ENCODE results near the gene TARBP1. TPM values are rescaled to one million over a fixed set of nuclear protein-coding genes. Genes with fewer than 3 reads are reported as not detected.

The TARBP1 gene, protein sequence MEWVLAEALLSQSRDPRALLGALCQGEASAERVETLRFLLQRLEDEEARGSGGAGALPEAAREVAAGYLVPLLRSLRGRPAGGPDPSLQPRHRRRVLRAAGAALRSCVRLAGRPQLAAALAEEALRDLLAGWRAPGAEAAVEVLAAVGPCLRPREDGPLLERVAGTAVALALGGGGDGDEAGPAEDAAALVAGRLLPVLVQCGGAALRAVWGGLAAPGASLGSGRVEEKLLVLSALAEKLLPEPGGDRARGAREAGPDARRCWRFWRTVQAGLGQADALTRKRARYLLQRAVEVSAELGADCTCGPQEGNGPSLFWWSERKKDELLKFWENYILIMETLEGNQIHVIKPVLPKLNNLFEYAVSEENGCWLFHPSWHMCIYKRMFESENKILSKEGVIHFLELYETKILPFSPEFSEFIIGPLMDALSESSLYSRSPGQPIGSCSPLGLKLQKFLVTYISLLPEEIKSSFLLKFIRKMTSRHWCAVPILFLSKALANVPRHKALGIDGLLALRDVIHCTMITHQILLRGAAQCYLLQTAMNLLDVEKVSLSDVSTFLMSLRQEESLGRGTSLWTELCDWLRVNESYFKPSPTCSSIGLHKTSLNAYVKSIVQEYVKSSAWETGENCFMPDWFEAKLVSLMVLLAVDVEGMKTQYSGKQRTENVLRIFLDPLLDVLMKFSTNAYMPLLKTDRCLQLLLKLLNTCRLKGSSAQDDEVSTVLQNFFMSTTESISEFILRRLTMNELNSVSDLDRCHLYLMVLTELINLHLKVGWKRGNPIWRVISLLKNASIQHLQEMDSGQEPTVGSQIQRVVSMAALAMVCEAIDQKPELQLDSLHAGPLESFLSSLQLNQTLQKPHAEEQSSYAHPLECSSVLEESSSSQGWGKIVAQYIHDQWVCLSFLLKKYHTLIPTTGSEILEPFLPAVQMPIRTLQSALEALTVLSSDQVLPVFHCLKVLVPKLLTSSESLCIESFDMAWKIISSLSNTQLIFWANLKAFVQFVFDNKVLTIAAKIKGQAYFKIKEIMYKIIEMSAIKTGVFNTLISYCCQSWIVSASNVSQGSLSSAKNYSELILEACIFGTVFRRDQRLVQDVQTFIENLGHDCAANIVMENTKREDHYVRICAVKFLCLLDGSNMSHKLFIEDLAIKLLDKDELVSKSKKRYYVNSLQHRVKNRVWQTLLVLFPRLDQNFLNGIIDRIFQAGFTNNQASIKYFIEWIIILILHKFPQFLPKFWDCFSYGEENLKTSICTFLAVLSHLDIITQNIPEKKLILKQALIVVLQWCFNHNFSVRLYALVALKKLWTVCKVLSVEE (N-terminal part only)
- total RNA-seq = 11.4 TPM
- long read RNA-seq, full-length matches to known transcripts = 11 of 31 reads
- long read RNA-seq, partial matches to known transcripts = 2 of 31 reads
- long read RNA-seq, other reads (novel, unspliced or antisense) = 18 of 31 reads

DNA sequence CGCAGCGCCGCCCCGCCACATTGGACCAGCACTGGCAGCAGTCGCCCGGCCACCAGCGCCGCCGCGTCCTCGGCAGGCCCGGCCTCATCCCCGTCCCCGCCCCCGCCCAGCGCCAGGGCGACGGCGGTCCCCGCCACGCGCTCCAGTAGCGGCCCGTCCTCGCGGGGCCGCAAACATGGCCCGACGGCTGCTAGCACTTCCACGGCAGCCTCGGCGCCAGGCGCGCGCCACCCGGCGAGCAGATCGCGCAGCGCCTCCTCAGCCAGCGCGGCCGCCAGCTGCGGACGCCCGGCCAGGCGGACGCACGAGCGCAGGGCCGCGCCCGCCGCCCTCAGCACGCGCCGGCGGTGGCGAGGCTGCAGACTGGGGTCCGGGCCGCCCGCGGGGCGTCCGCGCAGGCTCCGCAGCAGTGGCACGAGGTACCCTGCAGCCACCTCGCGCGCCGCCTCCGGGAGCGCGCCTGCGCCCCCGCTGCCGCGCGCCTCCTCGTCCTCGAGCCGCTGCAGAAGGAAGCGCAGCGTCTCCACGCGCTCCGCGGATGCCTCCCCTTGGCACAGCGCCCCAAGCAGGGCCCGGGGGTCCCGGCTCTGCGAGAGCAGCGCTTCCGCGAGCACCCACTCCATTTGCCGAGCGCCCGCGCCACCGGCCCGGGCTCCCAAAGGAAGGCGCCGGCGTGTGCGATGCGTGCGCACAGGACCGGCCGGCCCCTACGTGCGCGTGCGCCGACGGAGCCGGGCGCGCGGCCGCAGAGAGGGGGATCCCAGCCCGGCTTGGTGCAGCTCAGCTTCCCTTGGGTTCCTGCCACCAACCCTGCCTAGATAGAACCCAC, at the start of gene TARBP1:
TSS of gene TARBP1 (minus strand) at position 699 of the 829 bp plus-strand sequence. CDS start at position 623, 76 bp downstream.
- H3K4me1 ChIP-seq = peaks cover 25% of the 10 kb centered on the region
- H3K27ac ChIP-seq (replicated peaks) = peak within 1 kb of the TSS; percentile 96
- TF ChIP-seq, protein P1, sequence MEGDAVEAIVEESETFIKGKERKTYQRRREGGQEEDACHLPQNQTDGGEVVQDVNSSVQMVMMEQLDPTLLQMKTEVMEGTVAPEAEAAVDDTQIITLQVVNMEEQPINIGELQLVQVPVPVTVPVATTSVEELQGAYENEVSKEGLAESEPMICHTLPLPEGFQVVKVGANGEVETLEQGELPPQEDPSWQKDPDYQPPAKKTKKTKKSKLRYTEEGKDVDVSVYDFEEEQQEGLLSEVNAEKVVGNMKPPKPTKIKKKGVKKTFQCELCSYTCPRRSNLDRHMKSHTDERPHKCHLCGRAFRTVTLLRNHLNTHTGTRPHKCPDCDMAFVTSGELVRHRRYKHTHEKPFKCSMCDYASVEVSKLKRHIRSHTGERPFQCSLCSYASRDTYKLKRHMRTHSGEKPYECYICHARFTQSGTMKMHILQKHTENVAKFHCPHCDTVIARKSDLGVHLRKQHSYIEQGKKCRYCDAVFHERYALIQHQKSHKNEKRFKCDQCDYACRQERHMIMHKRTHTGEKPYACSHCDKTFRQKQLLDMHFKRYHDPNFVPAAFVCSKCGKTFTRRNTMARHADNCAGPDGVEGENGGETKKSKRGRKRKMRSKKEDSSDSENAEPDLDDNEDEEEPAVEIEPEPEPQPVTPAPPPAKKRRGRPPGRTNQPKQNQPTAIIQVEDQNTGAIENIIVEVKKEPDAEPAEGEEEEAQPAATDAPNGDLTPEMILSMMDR (IDR thresholded peaks at IDR 0.05; ENCODE audit: borderline replicate concordance) = peak; percentile 32
- intact Hi-C loops (cut with micrococcal nuclease) = no loop called here
- H3K4me3 ChIP-seq = peak within 1 kb of the TSS; percentile 84
- H3K36me3 ChIP-seq = no peaks in the 10 kb centered on the region
- H3K9me3 ChIP-seq (replicated peaks) = no peaks in the 10 kb centered on the region
- DNase-seq = peak; percentile 72
- H3K27me3 ChIP-seq (ENCODE audit: low read depth) = no peaks in the 10 kb centered on the region

GRCh38 chr1:234528074-234528865, 49.3 kb upstream of the TARBP1 start:
- intact Hi-C loops (cut with micrococcal nuclease) = no loop called here
- H3K4me3 ChIP-seq = peak overlapping the region; percentile 26
- H3K4me1 ChIP-seq = peaks cover 83% of the 10 kb centered on the region
- peak; percentile 52 for DNase-seq
- no peaks in the 10 kb centered on the region for H3K9me3 ChIP-seq (replicated peaks)
- peak overlapping the region; percentile 98 for H3K27ac ChIP-seq (replicated peaks)
- TF ChIP-seq, protein P1 (IDR thresholded peaks at IDR 0.05; ENCODE audit: borderline replicate concordance) = no peak
- H3K27me3 ChIP-seq (ENCODE audit: low read depth) = no peaks in the 10 kb centered on the region
- no peaks in the 10 kb centered on the region for H3K36me3 ChIP-seq

GRCh38 chr1:234527346-234527745, 48.4 kb upstream of the TARBP1 start:
- TF ChIP-seq, protein P1 (IDR thresholded peaks at IDR 0.05; ENCODE audit: borderline replicate concordance) = no peak
- Histone ChIP-seq H3K9me3 (replicated peaks) (no peaks in the 10 kb centered on the region), H3K27ac (replicated peaks) (peak overlapping the region; percentile 98), H3K4me1 (peaks cover 83% of the 10 kb centered on the region), H3K36me3 (no peaks in the 10 kb centered on the region), H3K27me3 (ENCODE audit: low read depth) (no peaks in the 10 kb centered on the region), H3K4me3 (no peak overlapping the region)
- no peak for DNase-seq
- intact Hi-C loops (cut with micrococcal nuclease) = no loop called here

DNA sequence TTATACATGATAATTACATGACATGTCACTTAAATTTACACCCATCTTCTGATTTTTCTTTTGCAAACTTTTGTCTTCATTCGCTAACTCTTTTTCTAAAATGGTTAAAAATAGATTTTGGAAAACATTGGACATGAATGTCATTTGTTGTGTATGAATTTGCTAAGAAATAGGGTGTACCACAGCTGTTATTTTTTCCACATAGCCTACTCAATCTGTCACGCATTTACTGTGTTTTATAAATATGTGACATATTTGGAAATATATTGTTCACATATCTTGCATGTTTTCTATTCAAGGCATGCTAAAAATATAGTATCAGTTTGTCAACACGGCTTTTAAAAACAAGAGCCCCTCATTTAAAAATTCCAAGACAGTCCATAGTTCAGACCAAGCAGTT, 47.9 kb upstream of the TARBP1 start:
- TF ChIP-seq, protein P1 (IDR thresholded peaks at IDR 0.05; ENCODE audit: borderline replicate concordance) = no peak
- no peak for DNase-seq
- peaks cover 83% of the 10 kb centered on the region for H3K4me1 ChIP-seq
- intact Hi-C loops (cut with micrococcal nuclease) = no loop called here
- H3K4me3 ChIP-seq = no peak overlapping the region
- no peaks in the 10 kb centered on the region for H3K9me3 ChIP-seq (replicated peaks)
- H3K27ac ChIP-seq (replicated peaks) = no peak overlapping the region
- H3K36me3 ChIP-seq = no peaks in the 10 kb centered on the region
- H3K27me3 ChIP-seq (ENCODE audit: low read depth) = no peaks in the 10 kb centered on the region
